Stimulated activated CD4-positive, alpha-beta T cell treated with anti-CD3 and anti-CD28 coated beads, Interleukin-4, amount 100 ng/mL, for 24 hours (primary cell): ENCODE data around the gene MAT1A.

Experiments used
- DNase-seq: peaks from one replicate; pipeline ENCODE4 v3.0.0-alpha.2; 2020

Gene MAT1A

DNA sequence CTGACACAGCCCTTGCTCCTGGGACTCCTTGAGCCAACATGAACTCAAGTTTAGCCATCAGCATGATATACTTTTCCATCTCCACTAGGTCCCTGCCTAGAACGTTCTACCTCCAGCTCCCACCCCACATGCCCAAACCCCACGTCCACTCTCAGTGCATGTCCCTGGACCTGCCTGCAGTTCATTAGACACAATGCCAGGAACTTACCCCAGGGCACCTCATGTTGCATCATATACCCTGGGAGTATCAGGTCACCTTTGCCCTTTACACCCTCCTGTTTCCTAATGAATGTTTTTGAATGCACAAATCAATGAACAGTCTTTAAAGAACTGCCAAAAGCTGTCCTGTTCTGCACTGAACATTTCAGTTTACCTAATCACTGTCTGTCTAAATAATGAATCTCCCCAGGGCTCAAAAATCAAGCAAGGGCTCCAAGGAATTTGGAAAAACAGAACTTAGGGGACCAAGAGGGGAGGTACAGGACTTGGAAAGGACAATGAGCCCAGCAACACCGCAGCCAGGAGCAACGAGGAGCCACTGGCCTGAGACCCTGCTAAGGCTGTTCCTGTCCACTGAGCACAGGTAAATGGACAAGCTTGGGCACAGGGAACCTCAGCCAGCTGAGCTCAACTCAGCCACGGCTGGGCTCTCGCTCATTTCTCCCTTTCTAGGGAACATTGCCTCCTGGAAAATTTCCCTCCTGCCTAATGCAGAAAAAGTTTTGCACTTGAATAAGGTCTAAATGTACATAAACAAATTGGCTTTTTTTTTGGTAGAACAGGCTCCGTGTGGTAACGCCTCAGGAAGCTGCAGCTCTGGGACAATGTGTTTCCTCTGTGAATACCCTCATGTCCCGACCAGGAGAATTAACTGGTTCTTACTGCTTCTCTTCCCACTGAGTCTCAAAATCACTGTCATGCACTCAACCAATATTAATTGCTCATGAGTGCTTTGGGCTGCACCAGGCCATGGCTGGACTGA is 7.4 kb downstream of the MAT1A start:
- no peak for DNase-seq

DNA sequence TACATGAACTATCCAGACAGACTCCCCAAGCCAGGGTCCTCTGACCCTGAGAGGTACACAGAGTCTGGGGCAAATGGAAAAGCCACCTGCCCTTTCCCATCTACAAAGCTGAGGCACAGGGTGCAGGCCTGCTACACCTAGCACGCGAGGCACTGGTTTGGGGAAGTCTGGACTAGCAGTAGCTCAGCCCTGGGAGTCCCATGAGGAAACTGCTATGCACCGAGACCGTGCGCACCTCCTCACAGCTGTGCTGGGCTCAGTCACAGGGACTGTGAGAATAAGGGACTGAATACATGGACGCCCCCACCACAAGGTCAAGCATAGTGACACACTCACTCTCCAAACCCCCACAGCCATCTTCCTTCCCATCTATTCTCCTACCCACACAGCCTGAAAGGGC is 8.2 kb downstream of the MAT1A start:
- DNase-seq: no peak

DNA sequence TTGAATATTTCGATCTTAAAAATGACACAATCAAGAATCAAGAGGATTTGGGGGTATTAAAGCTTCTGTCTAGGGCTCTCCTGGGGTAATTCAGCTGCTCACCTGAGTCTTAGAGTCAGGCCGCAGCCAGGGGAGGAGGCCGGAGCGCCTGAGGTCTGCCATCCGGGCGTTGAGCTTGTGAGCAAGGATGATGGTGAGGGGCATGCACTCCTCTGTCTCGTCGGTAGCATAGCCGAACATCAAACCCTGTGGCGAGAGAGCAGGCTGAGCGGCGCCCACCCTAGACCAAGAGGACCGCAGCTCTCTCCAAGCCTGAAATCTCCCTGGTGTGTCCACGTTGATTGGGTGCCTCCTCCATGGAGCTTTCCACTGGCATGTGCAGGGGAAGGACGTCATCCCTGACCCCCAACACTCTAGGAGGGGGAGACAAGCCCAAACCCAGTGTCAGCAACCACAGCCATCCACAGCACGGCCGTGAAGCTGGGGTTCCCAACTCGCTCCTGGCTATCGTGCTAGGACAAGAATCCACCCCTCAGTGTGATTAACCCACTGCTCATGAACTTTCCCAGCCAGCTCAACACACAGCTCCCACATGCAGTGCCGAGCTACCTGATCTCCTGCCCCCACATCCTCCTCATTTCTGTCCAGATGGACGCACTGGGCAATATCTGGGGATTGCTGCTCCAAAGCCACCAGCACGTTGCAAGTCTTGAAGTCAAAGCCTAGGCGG is 9.2 kb downstream of the MAT1A start:
- no peak for DNase-seq

DNA sequence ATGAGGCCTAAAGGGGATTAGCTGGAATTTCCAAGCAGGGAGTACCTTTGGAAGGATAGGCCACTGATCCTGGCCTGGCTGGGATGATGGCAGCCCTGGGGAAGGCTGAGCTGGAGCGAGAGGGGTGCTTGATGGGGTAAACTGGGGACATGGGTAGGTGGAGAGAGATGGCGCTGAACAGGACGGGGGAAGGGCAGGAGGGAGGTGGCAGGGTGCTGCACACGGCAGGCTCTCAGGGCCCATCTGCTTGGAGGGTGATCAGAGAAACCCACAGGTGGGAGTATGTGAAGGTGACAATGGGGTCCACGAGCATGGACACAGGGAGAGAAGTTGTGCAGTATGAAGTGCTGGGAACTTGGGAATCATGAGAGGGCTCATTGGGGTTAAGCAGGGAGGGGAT is 10.3 kb downstream of the MAT1A start:
- DNase-seq: no peak

DNA sequence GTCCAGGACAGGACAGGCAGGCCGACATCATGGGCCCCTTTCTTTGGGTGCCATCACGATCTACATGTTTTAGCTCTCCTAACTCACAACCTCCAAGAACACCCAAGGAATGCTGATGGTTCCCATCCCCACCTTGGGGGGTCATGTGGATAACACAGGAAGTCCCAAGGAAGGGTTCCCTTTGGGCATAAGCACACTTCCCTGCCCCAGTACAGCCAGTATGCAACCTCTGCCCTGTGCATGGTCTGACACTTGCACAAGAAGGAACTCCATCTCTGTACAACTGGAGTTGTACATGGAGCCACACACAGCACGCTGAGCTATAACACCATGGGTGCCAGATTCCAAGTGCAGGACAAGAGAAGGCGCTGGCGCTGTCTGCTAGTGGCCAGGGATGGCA is 11.0 kb downstream of the MAT1A start:
- DNase-seq: no peak

DNA sequence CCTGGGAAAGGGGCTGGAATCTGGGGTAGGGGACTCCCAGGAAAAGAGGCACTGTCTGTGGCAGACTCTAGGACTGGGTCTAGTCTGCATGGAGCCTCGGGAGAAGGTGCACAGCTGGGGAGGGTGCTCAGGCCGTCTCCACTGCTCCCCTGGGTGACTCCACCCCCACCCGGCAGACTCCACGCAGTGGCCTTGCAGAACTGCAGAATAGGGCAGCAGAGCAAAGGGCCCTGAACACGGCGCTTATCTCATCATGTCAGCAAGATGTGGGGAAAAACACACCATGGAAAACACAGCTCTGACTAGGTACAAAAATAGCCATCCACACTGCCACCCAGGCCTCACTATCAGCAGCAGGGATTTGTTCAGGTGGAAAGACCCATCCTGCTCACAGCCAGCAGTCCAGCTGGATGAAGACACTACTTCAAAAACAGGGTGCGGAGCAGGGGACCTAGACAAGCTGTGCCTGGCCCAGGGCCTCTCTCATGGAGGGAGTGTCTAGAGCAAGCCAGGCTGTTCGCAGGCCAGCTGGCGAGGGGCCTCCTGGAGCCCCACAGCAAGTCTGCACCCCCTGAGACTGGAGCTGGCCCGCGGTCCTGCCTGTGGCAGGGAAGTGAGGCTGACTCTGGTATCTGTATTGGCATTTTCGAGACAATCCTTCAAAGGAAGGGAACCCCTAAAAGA is 11.7 kb downstream of the MAT1A start:
- DNase-seq: no peak

DNA sequence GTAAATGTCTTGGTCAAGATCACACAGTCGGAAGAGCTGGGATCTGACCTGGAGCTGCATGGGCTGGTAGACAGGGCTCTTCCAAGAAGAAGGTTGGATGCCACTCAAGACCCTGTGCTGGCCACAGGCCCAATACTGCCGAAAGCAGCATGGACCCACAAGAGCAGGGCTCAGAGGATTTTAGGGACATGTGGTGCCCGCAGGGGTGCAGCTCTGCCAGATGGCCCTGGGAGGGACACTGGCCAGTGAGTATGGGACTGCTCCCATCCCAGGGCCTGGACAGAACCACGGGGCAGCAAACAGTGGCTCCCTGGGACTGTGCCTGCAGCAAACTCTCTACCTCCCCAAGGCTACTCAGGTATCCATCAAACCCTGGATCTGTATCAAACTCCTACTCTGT is 12.4 kb downstream of the MAT1A start:
- no peak for DNase-seq

DNA sequence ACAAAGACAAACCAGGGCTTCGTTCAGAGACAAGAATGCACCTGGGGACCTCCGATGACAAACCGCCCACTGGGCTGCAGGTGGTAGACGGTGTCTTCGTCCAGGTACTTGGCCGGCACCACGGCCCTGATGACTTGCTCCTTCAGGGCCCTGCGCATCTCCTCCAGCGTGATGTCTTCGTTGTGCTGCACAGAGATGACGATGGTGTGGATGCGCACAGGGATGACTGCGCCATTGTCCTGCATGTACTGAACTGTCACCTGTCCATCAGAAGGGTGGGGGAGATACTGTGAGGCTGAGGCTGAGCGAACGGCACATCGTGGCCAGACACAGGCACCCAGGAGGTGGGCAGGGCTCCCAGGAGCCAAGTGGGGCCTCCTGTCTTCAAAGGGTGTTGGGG is 13.1 kb downstream of the MAT1A start:
- DNase-seq: no peak

DNA sequence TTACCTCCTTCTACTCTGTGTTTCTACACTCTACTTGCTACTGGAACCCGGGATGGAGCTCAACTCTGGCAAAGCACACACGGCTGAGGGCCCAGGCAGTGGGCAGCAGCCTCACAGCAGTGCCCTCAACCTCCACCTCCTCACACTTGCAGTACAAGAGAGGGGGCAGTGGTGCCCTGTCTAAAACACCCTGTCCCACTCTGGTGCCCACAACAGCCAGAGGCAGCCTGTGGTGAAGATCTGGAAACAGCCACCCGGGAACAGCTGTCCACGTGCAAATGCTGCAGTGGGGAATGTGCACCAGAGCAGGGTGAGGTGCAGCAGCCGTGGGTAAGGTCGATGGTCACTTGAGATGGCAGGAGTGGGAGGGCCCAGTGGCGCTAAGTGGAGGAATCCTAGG is 13.7 kb downstream of the MAT1A start:
- no peak for DNase-seq

DNA sequence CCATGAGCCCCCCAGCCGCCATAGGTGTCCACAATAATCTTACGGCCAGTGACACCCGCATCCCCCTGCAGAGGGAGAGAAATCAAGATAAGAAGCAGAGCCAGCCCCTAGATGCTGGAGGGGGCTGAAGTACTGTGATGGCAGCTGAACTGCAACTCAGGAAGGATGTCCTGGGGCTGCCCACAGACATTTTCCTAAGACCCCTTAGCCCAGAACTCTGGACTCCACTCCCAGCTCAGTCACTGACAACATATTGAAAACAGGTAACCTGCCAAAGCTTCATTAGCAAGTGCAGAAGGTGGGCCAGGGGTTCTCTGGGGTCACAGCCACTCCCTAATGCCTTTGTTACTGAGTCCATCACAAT is 14.3 kb downstream of the MAT1A start:
- no peak for DNase-seq

DNA sequence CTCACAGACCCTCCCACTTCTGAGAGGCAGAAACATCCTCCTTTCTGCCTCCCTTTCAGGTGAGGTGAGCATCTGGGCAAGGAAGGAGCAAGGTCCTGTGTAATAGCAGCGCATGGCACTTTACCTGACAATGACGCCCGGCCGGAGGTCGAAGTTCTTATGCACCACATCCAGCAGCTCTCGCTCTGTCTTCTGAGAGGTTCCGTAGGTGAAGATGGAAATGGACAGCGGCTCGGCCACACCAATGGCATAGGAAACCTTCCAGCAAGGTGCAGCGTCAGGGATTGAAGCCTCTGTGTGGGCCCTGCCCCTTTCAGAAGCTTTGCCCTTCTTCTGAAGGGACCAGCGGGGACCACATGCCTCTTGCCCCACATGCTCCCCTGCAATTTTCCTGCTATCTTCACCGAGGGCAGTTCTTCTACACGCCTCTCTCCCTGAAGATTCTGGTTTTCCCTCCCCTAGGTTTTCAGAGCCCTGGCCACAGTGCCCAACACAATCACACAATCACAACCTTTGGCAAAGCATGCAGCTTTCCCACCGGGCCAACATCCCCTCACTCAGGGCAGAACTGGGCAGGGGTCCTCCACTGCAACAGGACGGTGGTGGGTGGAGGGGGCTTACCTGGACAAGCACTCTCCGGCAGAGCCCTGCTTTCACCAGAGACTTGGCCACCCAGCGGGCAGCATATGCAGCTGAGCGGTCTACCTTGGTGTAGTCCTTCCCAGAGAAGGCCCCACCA is 14.9 kb downstream of the MAT1A start:
- no peak for DNase-seq

DNA sequence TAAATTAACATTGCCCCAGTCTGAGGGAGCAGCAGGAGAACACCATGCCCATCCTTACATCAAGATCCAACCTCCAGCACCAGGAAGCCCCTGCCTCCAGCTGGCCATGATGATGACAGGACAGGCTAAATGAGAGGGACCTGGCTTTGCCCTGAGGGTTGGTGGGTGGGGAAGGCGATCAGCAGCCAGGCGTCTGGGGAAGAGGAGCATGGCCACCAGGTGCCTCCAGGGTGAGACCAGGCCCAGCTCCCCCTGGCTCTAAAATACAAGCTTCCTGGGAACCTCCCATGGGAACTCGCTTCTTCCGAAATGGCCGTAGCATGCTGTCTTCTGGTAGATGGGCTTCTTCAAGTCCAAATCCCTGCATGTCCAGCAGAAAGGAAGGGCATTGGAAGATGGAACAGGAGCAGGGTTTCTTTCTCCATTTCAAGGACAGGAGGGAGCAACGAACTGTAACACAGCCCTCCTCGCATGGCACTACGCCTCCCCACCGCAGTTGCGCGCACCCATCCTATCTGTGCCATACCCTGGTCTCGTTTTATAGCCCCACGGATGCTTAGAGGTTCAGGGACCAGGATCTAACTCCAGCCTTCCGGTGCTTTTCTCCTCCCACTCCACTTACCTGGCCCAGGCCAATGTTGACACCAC is 15.8 kb downstream of the MAT1A start:
- DNase-seq: no peak

DNA sequence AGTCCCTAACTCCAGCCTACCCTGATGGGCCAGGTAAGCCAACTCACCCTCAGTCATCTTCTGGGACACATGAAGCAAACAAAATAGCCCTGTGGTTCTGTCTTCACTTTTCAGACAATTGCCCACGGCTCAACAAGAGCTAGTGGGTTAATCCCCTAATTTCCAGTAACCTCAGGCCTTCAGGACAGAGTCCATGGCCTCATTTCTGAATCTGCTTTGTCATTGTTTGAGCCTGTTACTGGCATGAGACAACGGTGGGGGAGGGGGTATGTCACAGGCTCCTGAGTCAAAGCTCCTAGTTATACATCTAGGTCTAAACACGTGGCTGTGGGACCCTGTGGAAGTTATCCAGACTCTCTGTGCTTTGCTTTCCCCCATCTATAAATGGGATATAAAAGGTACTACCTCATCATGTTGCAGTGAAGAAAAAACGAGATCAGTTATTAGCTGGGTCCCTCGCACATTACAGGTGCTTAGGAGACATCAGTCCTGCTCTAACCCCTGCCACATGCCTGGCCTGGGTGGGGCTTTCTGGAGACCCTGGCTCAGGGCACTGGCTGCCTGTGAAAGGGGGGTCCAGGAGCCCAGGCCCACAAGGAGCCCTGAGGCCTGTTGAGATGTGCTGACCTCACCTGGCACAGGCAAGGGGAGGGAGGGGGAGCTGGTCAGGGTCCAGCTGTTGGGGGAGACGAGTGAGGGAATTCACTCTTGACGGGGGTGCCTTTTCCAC is 16.5 kb downstream of the MAT1A start:
- no peak for DNase-seq

DNA sequence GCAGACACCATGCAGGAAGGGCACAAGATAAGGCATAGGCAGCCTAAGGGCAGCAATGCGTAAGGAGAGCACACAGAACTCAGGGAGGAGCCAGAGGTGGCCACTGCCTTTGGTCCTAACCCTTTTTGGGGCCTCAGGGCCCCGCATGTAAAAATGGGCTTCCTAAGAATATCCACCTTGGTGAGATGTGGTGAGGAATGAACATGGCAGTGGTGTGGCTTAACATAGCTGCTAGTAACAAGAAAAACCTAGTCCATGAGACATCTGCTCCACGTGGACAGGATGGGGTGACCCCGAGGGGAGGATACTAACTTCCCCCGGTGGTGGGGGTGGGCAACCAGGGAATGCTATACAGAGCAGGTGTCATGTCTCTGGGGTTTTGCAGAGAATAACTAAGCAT is 18.0 kb downstream of the MAT1A start:
- DNase-seq: no peak

DNA sequence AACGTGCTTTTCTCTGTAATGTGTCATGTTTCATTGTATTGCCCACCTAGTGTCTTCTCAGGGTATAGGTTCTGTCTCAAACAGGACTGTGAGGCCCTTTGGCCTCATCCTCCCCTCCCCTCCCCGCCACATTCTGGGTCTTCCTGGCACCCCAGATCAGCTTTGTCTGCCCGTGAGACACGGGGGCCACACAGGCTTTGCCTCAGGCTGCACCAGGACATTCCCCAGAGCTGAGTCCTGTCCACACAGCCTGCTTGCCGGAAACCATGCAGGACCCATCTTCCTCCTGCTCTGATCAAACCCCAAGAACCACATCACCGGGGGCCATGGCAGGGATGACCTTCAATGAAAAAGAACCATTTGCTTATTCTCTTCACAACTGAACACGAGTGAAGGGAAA is 18.6 kb downstream of the MAT1A start:
- DNase-seq: no peak

DNA sequence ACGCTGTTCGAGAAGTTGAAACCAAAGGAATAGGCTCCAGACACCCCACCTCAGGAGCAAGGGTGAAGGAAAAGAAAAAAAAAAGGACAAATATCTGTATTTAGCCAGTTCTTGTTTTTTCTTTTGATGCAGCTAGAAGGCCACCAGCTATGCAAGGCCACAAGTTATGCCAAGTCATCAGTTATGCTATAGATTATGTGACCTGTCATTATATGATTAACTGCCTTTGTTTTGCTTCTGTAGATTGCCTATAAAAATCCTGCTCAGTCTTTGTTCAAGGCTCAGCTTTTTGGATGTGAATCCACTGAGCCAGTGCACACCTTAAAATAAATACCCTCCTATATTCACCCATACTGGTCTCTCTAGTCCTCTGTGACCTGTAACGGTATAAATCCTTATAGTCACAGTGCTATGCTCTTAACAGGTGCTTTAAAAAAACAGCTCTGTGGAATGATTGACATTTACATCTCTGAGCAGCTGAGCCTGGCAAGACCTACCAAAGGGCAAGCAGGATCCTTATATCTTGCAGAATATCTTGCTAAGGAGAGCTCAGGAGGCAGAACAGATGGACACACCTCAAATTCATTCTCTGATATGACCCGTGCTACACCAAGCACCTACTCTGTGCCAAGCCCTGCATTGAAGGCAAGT is 20.4 kb downstream of the MAT1A start:
- no peak for DNase-seq

DNA sequence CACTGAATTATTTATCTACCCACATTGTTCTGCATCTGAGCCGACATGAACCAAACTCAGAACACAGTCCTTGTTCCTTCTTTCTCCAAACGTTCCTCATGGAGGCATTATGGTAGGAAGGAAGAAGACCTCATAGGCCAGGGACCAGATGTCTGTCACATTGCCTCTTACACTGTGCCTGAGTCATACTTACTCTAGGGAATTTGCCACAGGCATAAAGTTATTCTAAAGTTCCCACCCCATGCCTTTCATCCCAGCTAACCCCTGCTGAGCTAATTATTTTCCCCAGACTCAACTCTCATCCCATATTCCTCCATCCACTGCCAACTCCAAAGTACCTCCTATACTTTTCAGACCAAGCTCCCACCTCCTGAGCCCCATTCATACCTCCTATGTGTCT is 21.2 kb downstream of the MAT1A start:
- no peak for DNase-seq

DNA sequence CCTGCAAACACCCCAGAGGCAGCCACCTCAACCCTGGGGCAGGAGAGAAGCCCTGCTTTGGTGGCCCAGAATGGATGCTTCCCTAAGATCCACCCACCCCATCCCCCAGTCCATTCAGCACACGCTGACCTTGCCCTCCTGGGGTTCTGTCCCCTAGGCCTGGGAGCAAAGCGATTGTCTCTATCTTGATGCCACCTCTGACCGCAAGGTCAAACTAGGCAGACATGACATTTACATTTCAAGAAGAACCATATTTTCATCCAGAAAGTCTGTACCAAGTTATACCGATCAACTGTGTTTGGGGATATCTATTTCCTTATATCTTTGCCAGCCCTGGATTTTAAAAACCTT is 23.0 kb downstream of the MAT1A start:
- DNase-seq: no peak

DNA sequence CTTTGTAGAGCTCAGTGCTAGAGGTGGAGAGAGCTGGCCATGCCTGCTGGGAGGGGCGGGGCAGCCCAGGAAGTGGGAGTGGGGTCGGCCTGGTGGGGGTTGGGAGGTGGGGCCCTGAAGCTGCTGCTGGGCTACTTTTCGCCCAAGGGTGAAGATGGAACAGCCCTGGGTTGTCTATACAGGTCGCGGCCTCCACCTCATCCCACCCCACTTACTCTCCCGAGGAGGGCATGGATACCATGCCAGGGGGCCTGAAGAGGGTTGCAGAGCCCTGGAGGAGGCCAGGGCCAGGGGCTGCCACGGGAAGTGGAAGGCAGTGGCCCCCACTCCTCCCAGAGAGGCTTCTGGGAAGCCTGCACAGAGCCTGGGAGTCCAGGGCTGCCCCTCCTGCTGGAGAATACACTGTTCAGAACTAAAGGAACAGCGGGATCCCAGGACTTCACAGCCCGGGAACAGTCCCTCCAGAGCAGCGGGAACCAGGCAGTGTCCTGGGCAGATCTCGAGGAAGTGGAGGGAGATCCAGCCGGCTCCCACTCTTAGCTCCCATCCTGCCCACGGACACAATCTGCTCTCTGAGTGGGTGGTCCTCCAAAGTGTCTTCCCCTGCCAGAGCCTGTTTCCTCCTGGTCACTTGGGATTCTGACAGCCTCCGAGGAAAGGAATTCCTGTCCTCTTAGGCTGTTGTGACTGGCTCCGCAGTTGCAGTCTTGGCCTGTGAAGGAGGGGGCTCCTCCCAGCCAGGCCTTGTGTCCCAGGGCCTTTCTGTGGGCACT is 23.5 kb downstream of the MAT1A start:
- DNase-seq: no peak
